ENCODE results near the gene DNAH14.
"Not testable (repeated sequence)": the region's sequence is repeated elsewhere in the genome, so short reads cannot be mapped to it uniquely, and the experiment has no call there.

The DNAH14 gene

GRCh38 chr1:224931605-224932004 lies 2.1 kb downstream of the DNAH14 start:
- no peak for TF ChIP-seq JUND (IDR thresholded peaks at IDR 0.05; ENCODE audit: low read depth)
- DNase-seq (ENCODE audit: low read depth in 1 of 2, low spot score in 1 of 2) = no peak
- in situ Hi-C loops (cut with HindIII; ENCODE audit: low pct_unique_long_range_greater_than_20kb, low sequenced_read_pairs) = no loop called here

GRCh38 chr1:224932607-224933249 lies 3.3 kb downstream of the DNAH14 start:
- TF ChIP-seq JUND (IDR thresholded peaks at IDR 0.05; ENCODE audit: low read depth) = no peak
- no peak for DNase-seq (ENCODE audit: low read depth in 1 of 2, low spot score in 1 of 2)

GRCh38 chr1:224933584-224933983 lies 4.1 kb downstream of the DNAH14 start:
- DNase-seq (ENCODE audit: low read depth in 1 of 2, low spot score in 1 of 2) = no peak
- in situ Hi-C loops (cut with HindIII; ENCODE audit: low pct_unique_long_range_greater_than_20kb, low sequenced_read_pairs) = no loop called here
- no peak for TF ChIP-seq JUND (IDR thresholded peaks at IDR 0.05; ENCODE audit: low read depth)

More at GRCh38 chr1:224932607-224933249, 3.3 kb downstream of the DNAH14 start:
- in situ Hi-C loops (cut with HindIII; ENCODE audit: low pct_unique_long_range_greater_than_20kb, low sequenced_read_pairs) = no loop called here

GRCh38 chr1:224938652-224939051 lies 9.2 kb downstream of the DNAH14 start:
- no peak for TF ChIP-seq JUND (IDR thresholded peaks at IDR 0.05; ENCODE audit: low read depth)
- in situ Hi-C loops (cut with HindIII; ENCODE audit: low pct_unique_long_range_greater_than_20kb, low sequenced_read_pairs) = no loop called here
- no peak for DNase-seq (ENCODE audit: low read depth in 1 of 2, low spot score in 1 of 2)

GRCh38 chr1:224939844-224940425 lies 10.5 kb downstream of the DNAH14 start:
- in situ Hi-C loops (cut with HindIII; ENCODE audit: low pct_unique_long_range_greater_than_20kb, low sequenced_read_pairs) = no loop called here
- no peak for TF ChIP-seq JUND (IDR thresholded peaks at IDR 0.05; ENCODE audit: low read depth)
- no peak for DNase-seq (ENCODE audit: low read depth in 1 of 2, low spot score in 1 of 2)

- DNase-seq (ENCODE audit: low read depth in 1 of 2, low spot score in 1 of 2); in situ Hi-C loops (cut with HindIII; ENCODE audit: low pct_unique_long_range_greater_than_20kb, low sequenced_read_pairs): not testable (repeated sequence)
Observed at GRCh38 chr1:224940735-224941134, 11.3 kb downstream of the DNAH14 start.

- in situ Hi-C loops (cut with HindIII; ENCODE audit: low pct_unique_long_range_greater_than_20kb, low sequenced_read_pairs); DNase-seq (ENCODE audit: low read depth in 1 of 2, low spot score in 1 of 2): not testable (repeated sequence)
Observed at GRCh38 chr1:224945651-224946348, 16.3 kb downstream of the DNAH14 start.

GRCh38 chr1:224946349-224946691 lies 16.8 kb downstream of the DNAH14 start:
- DNase-seq (ENCODE audit: low read depth in 1 of 2, low spot score in 1 of 2); in situ Hi-C loops (cut with HindIII; ENCODE audit: low pct_unique_long_range_greater_than_20kb, low sequenced_read_pairs): not testable (repeated sequence)

GRCh38 chr1:224957696-224958095 lies 28.2 kb downstream of the DNAH14 start:
- TF ChIP-seq JUND (IDR thresholded peaks at IDR 0.05; ENCODE audit: low read depth) = no peak
- no peak for DNase-seq (ENCODE audit: low read depth in 1 of 2, low spot score in 1 of 2)
- in situ Hi-C loops (cut with HindIII; ENCODE audit: low pct_unique_long_range_greater_than_20kb, low sequenced_read_pairs) = no loop called here

GRCh38 chr1:224958490-224958889 lies 29.0 kb downstream of the DNAH14 start:
- in situ Hi-C loops (cut with HindIII; ENCODE audit: low pct_unique_long_range_greater_than_20kb, low sequenced_read_pairs) = no loop called here
- DNase-seq (ENCODE audit: low read depth in 1 of 2, low spot score in 1 of 2) = no peak
- TF ChIP-seq JUND (IDR thresholded peaks at IDR 0.05; ENCODE audit: low read depth) = no peak

- no peak for DNase-seq (ENCODE audit: low read depth in 1 of 2, low spot score in 1 of 2)
- no peak for TF ChIP-seq JUND (IDR thresholded peaks at IDR 0.05; ENCODE audit: low read depth)
- in situ Hi-C loops (cut with HindIII; ENCODE audit: low pct_unique_long_range_greater_than_20kb, low sequenced_read_pairs) = no loop called here
Observed at GRCh38 chr1:224959115-224959514, 29.6 kb downstream of the DNAH14 start.

GRCh38 chr1:224959656-224960055 lies 30.2 kb downstream of the DNAH14 start:
- in situ Hi-C loops (cut with HindIII; ENCODE audit: low pct_unique_long_range_greater_than_20kb, low sequenced_read_pairs) = no loop called here
- no peak for DNase-seq (ENCODE audit: low read depth in 1 of 2, low spot score in 1 of 2)
- no peak for TF ChIP-seq JUND (IDR thresholded peaks at IDR 0.05; ENCODE audit: low read depth)

- in situ Hi-C loops (cut with HindIII; ENCODE audit: low pct_unique_long_range_greater_than_20kb, low sequenced_read_pairs) = no loop called here
- no peak for DNase-seq (ENCODE audit: low read depth in 1 of 2, low spot score in 1 of 2)
- no peak for TF ChIP-seq JUND (IDR thresholded peaks at IDR 0.05; ENCODE audit: low read depth)
Observed at GRCh38 chr1:224980181-224980580, 50.7 kb downstream of the DNAH14 start.

- DNase-seq (ENCODE audit: low read depth in 1 of 2, low spot score in 1 of 2); in situ Hi-C loops (cut with HindIII; ENCODE audit: low pct_unique_long_range_greater_than_20kb, low sequenced_read_pairs): not testable (repeated sequence)
Observed at GRCh38 chr1:224981922-224982354, 52.5 kb downstream of the DNAH14 start.
